H9 (cell line): ENCODE results near the gene TCN2. TPM values are rescaled to one million over a fixed set of nuclear protein-coding genes. Genes with fewer than 3 reads are reported as not detected.

Experiments
- DNase-seq: peaks from one replicate; pipeline ENCODE4 v3.0.0-alpha.2; 2017
- H2AFZ ChIP-seq: one replicate; pipeline ENCODE4 v1.6.1; 2013; ENCODE audit warnings: mild to moderate bottlenecking, low read length, control low read depth, moderate library complexity
- H2AK5ac ChIP-seq: 2 replicates; pipeline ENCODE4 v1.6.1; 2013; ENCODE audit warnings: low read length, control low read depth, mixed read lengths; ENCODE audit not compliant: insufficient read length
- H2BK120ac ChIP-seq: one replicate; pipeline ENCODE4 v1.6.1; 2013; ENCODE audit warnings: low read depth, mild to moderate bottlenecking, low read length, control low read depth, inconsistent platforms; ENCODE audit not compliant: poor library complexity, severe bottlenecking
- H2BK12ac ChIP-seq: 2 replicates; pipeline ENCODE4 v1.6.1; 2013; ENCODE audit warnings: low read length, control low read depth, mixed read lengths, low read depth; ENCODE audit not compliant: insufficient read length
- H2BK15ac ChIP-seq: 2 replicates; pipeline ENCODE4 v1.6.1; 2013; ENCODE audit warnings: low read depth, low read length, control low read depth
- H2BK20ac ChIP-seq: one replicate; pipeline ENCODE4 v1.6.1; 2013; ENCODE audit warnings: low read depth, mild to moderate bottlenecking, low read length, control low read depth, inconsistent platforms; ENCODE audit not compliant: poor library complexity, severe bottlenecking
- H2BK5ac ChIP-seq: 2 replicates; pipeline ENCODE4 v1.6.1; 2013; ENCODE audit warnings: low read length, control low read depth, mixed read lengths; ENCODE audit not compliant: insufficient read length
- H3K14ac ChIP-seq: 2 replicates; pipeline ENCODE4 v1.6.1; 2013; ENCODE audit warnings: low read length, control low read depth; ENCODE audit not compliant: insufficient read depth
- H3K18ac ChIP-seq: 2 replicates; pipeline ENCODE4 v1.6.1; 2013; ENCODE audit warnings: low read depth, mild to moderate bottlenecking, mixed read lengths, low read length, control low read depth; ENCODE audit not compliant: insufficient read length
- H3K23ac ChIP-seq: 2 replicates; pipeline ENCODE4 v1.6.1; 2013; ENCODE audit warnings: low read length, control low read depth, mixed read lengths, low read depth; ENCODE audit not compliant: insufficient read length
- H3K23me2 ChIP-seq: 2 replicates; pipeline ENCODE4 v1.6.1; 2013; ENCODE audit warnings: low read depth, mild to moderate bottlenecking, mixed read lengths, low read length, control low read depth; ENCODE audit not compliant: insufficient read length, poor library complexity, severe bottlenecking
- H3K27ac ChIP-seq: 2 replicates; pipeline ENCODE4 v1.5.1; 2013; ENCODE audit warnings: low read length, control low read depth, mixed read lengths, low read depth; ENCODE audit not compliant: insufficient read length
- H3K27me3 ChIP-seq: 2 replicates; pipeline ENCODE4 v1.6.1; 2013; ENCODE audit warnings: low read length, control low read depth, inconsistent platforms; ENCODE audit not compliant: insufficient read depth
- H3K4ac ChIP-seq: 2 replicates; pipeline ENCODE4 v1.6.1; 2013; ENCODE audit warnings: low read depth, mild to moderate bottlenecking, control low read depth, inconsistent platforms, low read length, moderate library complexity
- H3K4me1 ChIP-seq: 2 replicates; pipeline ENCODE4 v1.6.1; 2013; ENCODE audit warnings: low read length, control low read depth, inconsistent platforms; ENCODE audit not compliant: insufficient read depth
- H3K4me2 ChIP-seq: 2 replicates; pipeline ENCODE4 v1.6.1; 2013; ENCODE audit warnings: low read length, control low read depth, mixed read lengths; ENCODE audit not compliant: insufficient read length, insufficient read depth
- H3K56ac ChIP-seq: 2 replicates; pipeline ENCODE4 v1.6.1; 2013; ENCODE audit warnings: low read depth, mild to moderate bottlenecking, mixed read lengths, low read length, control low read depth; ENCODE audit not compliant: insufficient read length
- H3K79me1 ChIP-seq: 2 replicates; pipeline ENCODE4 v1.6.1; 2013; ENCODE audit warnings: low read depth, mild to moderate bottlenecking, moderate library complexity, low read length, control low read depth, inconsistent platforms; ENCODE audit not compliant: insufficient read depth, poor library complexity, severe bottlenecking
- H3K79me2 ChIP-seq: 2 replicates; pipeline ENCODE4 v1.6.1; 2013; ENCODE audit warnings: low read length, control low read depth, inconsistent platforms; ENCODE audit not compliant: insufficient read depth
- H3K9ac ChIP-seq: 2 replicates; pipeline ENCODE4 v1.6.1; 2013; ENCODE audit warnings: low read length, control low read depth, mixed read lengths; ENCODE audit not compliant: insufficient read length; ENCODE audit errors: extremely low read depth
- H3K9me3 ChIP-seq: one replicate; pipeline ENCODE4 v1.6.1; 2013; ENCODE audit warnings: low read depth, low read length, inconsistent platforms; ENCODE audit not compliant: control insufficient read depth
- H3T11ph ChIP-seq: one replicate; pipeline ENCODE4 v1.6.1; 2013; ENCODE audit warnings: mild to moderate bottlenecking, low read length, control low read depth, inconsistent platforms
- H4K20me1 ChIP-seq: one replicate; pipeline ENCODE4 v1.6.1; 2013; ENCODE audit not compliant: control insufficient read depth, insufficient read length, insufficient read depth
- H4K5ac ChIP-seq: 2 replicates; pipeline ENCODE4 v1.6.1; 2013; ENCODE audit warnings: low read depth, mild to moderate bottlenecking, mixed read lengths, low read length, control low read depth; ENCODE audit not compliant: insufficient read length
- H4K8ac ChIP-seq: replicated peaks from 2 replicates; pipeline ENCODE4 v1.6.1; 2013; ENCODE audit warnings: low read length, control low read depth, mixed read lengths, low read depth; ENCODE audit not compliant: insufficient read length
- H4K91ac ChIP-seq: 2 replicates; pipeline ENCODE4 v1.6.1; 2013; ENCODE audit warnings: low read depth, mild to moderate bottlenecking, moderate library complexity, mixed read lengths, low read length, control low read depth; ENCODE audit not compliant: insufficient read length
- H3K27ac Mint-ChIP-seq, 3 experiments: 2 replicates in 2 of 3; 3 replicates in 1 of 3; pipeline ENCODE4 v1.8.0; 2020 to 2021; ENCODE audit warnings: mixed read lengths in 3 of 3, mild to moderate bottlenecking in 1 of 3, moderate library complexity in 1 of 3
- H3K27me3 Mint-ChIP-seq: 2 replicates; pipeline ENCODE4 v1.8.0; 2021; ENCODE audit warnings: low read depth, mild to moderate bottlenecking, moderate library complexity, mixed read lengths
- H3K36me3 Mint-ChIP-seq, 3 experiments: 2 replicates in 2 of 3; 3 replicates in 1 of 3; pipeline ENCODE4 v1.8.0; 2020 to 2021; ENCODE audit warnings: low read depth in 3 of 3, mixed read lengths in 3 of 3; ENCODE audit not compliant: insufficient read depth in 1 of 3
- H3K4me1 Mint-ChIP-seq, 2 experiments: 2 replicates each; pipeline ENCODE4 v1.8.0; 2020; ENCODE audit warnings: mixed read lengths in 2 of 2
- H3K4me3 Mint-ChIP-seq, 2 experiments: 2 replicates in 1 of 2; 3 replicates in 1 of 2; pipeline ENCODE4 v1.8.0; 2020 to 2021; ENCODE audit warnings: mild to moderate bottlenecking in 2 of 2, mixed read lengths in 2 of 2, moderate library complexity in 1 of 2
- H3K9me3 Mint-ChIP-seq, 2 experiments: 2 replicates in 1 of 2; 3 replicates in 1 of 2; pipeline ENCODE4 v1.8.0; 2020; ENCODE audit warnings: mild to moderate bottlenecking in 2 of 2, mixed read lengths in 2 of 2, moderate library complexity in 1 of 2
- WGBS: extraction: QIAGEN DNeasy Blood & Tissue Kit; methylation state at CpG from one replicate; pipeline ENCODE4 v1.1.7; 2013; ENCODE audit warnings: missing lambda C conversion rate, low lambda C conversion rate, mixed read lengths; ENCODE audit not compliant: insufficient read length; ENCODE audit errors: extremely low coverage; 5-methylcytosine and 5-hydroxymethylcytosine counted together
- total RNA-seq: library from RNA; stranded (reverse); gene quantifications from 2 replicates; pipeline ENCODE4 v1.2.1, GENCODE V29; 2021
- TF ChIP-seq, protein P1 (sequence below): fragments of 200-600 bp; sonication (generic); conservative IDR thresholded peaks from 3 replicates; pipeline ENCODE4 v1.8.0; 2021; ENCODE audit warnings: antibody characterized with exemption, mild to moderate bottlenecking

Gene TCN2
- total RNA-seq, 1 experiment from 2014 or later: 42.2 TPM

DNA sequence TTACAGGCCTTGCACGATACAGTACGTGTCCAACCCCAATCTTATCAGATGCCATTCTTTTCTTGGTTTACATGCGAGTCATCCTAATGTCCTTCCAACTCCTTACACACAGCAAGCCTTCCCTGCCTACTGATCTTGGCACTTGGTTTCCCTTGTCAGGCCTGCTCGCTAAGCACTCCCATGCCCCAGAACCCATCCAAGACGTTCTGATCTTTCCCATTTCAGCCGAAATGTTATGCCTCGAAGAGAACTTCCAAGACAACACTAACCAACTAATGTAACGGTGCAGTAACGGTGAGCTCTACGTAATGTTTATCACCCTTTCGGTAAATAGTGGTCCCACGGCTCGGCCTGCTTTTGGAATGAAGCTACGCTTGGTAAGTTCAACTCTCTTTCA, 15.8 kb upstream of the TCN2 start:
- Histone ChIP-seq H3K23me2 (peaks cover 5% of the 10 kb centered on the region), H3K56ac (no peak overlapping the region), H2AFZ (no peak overlapping the region), H3K4me1 (no peaks in the 10 kb centered on the region), H2BK12ac (no peak overlapping the region), H3K4me2 (peak overlapping the region; percentile 98), H2BK20ac (no peak overlapping the region), H3K9me3 (no peaks in the 10 kb centered on the region), H3K4ac (no peak overlapping the region), H4K91ac (no peak overlapping the region), H3K23ac (no peak overlapping the region), H2BK15ac (no peak overlapping the region), H3K27ac (no peak overlapping the region), H3T11ph (no peak overlapping the region), H3K14ac (peak overlapping the region; percentile 36; the same call in 1 of the 2 replicates), H3K79me1 (peaks cover 3% of the 10 kb centered on the region), H2BK120ac (no peak overlapping the region), H4K5ac (no peak overlapping the region), H3K79me2 (peaks cover 17% of the 10 kb centered on the region), H3K27me3 (no peaks in the 10 kb centered on the region), H3K18ac (peak overlapping the region; percentile 41), H4K8ac (no peak overlapping the region), H4K20me1 (no peaks in the 10 kb centered on the region), H2BK5ac (peak overlapping the region; percentile 17), H2AK5ac (no peak overlapping the region), H3K9ac (peak overlapping the region; percentile 89)
- Mint-ChIP-seq H3K9me3 (no peaks in the 10 kb centered on the region), H3K36me3 (peaks cover 23 to 35% (median 27%) of the 10 kb centered on the region in 3 experiments; a peak in 6 of 7 replicates), H3K4me1 (no peaks in the 10 kb centered on the region), H3K27ac (no peak overlapping the region), H3K4me3 (no peak overlapping the region), H3K27me3 (peaks cover 21% of the 10 kb centered on the region)
- DNase-seq: no peak
- no CpG with 5 or more reads among the region's 14 CpGs for WGBS
- TF ChIP-seq, protein P1, sequence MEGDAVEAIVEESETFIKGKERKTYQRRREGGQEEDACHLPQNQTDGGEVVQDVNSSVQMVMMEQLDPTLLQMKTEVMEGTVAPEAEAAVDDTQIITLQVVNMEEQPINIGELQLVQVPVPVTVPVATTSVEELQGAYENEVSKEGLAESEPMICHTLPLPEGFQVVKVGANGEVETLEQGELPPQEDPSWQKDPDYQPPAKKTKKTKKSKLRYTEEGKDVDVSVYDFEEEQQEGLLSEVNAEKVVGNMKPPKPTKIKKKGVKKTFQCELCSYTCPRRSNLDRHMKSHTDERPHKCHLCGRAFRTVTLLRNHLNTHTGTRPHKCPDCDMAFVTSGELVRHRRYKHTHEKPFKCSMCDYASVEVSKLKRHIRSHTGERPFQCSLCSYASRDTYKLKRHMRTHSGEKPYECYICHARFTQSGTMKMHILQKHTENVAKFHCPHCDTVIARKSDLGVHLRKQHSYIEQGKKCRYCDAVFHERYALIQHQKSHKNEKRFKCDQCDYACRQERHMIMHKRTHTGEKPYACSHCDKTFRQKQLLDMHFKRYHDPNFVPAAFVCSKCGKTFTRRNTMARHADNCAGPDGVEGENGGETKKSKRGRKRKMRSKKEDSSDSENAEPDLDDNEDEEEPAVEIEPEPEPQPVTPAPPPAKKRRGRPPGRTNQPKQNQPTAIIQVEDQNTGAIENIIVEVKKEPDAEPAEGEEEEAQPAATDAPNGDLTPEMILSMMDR: no peak
